Kasumi-1 (cell line): ENCODE data around the gene MARCHF6.
A peak's percentile ranks its signal among the peaks of the same experiment; 100 is the strongest.
"Not testable (repeated sequence)": the region's sequence is repeated elsewhere in the genome, so short reads cannot be mapped to it uniquely, and the experiment has no call there.

Experiments
- DNase-seq, 2 experiments: peaks; one replicate each; lab custom pipeline; 2025; lab: John Stamatoyannopoulos, UW

Gene MARCHF6

DNA sequence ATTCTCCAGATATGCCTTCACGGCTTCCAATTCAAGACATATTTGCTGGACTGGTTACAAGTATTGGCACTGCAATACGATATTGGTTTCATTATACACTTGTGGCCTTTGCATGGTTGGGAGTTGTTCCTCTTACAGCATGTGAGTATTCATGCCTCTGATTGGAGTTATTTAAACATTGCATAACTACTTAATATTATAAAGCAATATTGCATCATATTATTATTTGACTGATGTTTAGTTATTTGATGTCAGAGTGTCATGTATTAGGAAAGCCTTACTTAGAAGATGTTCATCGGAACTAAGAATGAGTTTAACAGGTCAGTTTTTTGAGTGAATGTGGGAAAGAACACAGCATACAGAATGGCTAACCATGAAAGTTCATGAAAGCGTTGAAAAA, 28.3 kb downstream of the MARCHF6 start:
- DNase-seq, result no peak

DNA sequence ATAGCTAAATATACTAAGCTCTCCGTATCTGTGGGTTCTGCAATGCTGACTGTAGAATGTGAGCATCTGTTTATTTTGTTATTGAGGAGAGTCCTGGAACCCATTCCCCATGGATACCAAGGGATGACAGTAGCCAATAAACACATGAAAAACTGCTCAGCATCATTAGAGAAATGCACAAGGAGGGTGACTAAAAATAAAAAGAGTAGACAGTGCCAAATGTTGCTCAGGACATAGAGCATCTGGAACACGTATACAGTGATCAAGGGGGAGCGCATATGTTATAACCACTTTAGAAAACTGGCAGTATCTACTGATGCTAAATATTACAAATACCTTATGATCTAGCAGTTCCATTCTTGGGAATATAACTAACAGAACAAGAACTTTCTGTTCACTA, 31.0 kb downstream of the MARCHF6 start:
- no peak for DNase-seq

DNA sequence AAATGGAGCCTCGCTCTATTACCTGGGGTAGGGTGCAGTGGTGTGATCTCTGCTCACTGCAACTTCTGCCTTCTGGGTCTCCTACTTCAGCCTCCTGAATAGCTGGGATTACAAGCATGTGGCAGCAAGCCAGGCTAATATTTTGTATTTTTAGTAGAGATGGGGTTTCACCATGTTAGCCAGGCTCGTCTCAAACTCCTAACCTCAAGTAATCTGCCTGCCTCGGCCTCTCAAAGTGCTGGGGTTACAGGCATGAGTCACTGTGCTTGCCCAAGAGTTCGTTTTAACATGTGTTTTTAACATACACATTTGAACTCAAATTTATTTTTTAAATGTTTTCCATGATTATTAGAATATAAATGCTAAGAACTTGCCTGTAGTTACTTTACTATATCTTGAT, 34.2 kb downstream of the MARCHF6 start:
- DNase-seq, result peak; percentile 43 to 57

DNA sequence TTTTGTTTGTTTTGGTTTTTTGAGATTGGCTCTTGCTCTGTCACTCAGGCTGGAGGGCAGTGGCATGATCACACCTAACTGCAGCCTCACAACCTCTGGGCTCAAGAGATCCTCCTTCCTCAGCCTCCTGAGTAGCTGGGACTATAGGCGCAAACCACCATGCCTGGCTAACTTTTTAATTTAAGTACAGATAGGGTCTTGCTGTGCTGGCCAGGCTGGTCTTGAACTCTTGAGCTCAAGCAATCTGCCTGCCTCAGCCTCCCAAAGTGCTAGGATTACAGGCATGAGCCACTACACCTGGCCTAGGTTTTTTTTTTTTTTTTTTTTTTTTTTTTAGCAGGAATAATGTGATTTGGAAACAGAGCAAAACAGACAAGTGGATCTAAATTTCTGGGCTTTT, 37.6 kb downstream of the MARCHF6 start:
- no peak for DNase-seq

DNA sequence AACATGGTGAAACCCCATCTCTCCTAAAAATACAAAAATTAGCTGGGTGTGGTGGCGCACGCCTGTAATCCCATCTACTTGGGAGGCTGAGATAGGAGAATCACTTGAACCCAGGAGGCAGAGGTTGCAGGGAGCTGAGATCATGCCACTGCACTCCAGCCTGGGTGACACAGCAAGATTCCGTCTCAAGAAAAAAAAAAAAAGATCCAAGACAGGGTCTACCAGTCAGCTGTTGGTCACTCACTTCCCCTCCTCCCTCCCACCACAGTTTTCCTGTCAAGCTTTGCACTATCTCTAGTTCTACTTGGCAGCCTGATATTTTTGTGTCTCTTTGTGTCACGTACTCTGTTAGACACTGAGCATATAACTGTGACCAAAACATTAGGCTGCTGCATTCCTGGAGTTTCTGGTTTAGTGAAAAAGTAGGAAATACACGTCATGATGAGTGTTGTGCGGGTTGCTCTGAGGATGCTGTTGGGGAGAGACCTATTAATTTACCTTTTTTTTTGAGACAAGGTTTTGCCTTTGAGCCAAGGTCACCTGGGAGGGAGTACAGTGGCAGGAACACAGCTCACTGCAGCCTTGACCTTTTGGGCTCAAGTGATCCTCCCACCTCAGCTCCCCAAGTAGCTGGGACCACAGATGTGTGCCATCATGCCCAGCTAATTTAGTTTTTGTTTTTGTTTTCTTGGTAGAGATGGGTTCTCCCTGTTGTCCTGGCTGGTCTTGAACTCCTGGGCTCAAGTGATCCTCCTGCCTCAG, 39.3 kb downstream of the MARCHF6 start:
- not testable (repeated sequence) for DNase-seq

DNA sequence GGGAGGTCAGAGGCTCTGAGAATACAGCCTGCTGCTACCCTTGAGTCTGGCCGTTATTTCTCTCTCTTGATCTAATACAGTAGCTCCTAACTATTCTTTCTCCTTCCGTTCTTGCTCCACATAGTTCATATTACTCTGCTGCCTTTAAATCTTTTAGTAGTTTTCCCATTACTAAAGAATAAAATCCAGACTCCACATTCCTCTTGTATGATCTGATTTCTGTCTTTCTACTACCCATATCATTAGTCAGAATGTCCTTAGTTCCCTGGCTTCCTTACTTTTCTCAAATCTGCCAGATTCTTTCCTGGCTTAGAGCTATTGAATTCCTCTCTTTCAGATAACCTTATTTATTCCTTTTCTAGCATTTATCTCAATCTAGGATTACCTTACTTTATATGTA, 40.0 kb downstream of the MARCHF6 start:
- DNase-seq, result no peak

DNA sequence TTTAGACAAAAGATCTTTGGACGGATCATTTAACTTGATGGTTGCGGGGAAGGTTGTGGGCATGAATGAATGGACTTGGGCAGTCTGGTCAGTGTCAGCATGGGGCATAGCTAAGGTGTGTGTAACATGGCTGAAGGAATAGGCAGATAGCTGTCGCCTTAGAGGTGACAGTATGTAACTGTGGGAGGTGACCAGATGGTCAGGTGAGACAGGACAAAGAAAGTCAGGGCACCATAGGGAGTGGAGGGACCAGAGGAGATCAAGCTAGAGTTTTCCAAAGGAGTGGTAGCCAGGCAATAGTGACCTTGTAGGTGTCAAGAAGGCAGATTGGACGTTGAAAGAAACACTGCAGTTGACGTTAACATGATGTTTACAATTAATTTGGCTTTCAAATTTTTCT, 43.1 kb downstream of the MARCHF6 start:
- no peak for DNase-seq

DNA sequence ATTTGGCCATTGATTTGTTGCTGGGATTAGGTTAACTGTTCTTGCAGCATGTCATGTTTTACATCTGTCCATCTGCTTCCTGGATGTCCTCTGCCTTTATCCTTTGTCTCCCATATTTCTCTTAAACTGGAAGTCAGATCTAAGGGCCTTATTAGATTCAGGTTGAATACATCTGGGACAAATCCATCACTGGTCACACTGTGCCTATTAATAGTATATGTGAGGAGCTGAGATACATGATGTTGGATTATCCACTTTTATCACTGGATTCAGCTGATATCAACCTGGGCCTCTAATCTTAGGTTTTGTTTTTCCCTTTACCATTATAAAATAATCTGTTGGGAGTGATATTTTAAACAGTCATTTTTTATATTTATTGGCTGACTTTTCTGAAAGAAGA, 46.3 kb downstream of the MARCHF6 start:
- DNase-seq, result no peak

DNA sequence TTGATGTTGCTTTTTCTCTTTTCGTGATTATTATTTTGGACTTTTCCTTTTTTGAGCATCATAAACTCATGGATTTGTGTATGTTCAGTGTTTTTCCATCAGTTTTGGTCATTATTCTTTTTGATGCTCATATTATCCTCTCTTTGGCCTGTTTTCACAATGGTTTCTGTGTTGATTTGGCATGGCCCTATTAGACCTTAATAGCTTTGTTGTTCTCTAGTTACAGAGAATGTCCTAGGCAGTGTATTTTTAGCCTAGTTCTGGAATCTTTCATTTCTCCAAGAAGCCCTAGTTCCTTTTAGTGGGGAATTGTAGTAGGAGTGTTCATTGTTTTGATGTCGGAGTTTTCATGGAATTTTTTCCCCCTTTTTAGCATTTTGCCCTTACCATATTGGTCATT, 46.9 kb downstream of the MARCHF6 start:
- DNase-seq, result no peak

DNA sequence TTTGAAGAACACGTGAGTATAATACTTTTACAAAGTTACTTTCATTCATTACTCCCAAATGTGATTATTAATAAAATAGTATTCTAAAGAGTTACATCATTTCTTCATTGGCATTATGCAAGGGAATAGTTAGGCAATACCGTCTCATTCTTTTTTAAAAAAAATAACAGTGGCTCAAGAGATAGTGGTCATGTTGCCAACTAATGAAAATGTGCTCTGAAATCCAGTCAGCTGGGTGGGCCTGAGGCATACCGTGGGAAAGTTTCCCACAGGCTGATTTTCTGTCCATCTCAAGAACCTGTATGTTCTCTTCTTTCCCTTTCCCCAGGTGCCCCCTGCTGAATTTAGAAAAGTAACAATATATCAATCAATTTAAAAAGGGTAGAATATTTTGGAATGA, 47.3 kb downstream of the MARCHF6 start:
- no peak for DNase-seq

DNA sequence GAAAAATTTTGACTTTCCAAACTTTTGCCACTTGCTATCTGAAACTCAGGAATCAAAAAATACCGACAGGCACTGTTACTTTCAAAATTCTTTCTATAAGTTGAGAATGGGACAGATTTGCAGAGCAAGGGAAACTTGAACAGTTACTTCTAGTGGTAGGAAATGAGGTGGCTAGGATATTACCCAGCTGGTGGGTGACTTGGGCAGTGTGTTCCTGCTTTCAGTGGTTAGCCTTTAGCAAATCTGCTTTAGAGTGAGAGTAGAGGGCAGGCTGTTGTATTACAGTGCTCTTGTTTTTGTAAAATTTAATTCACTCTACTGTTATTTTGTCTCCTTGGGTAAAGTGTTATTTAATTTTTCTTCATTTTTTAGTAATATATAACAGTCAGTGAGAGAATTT, 48.0 kb downstream of the MARCHF6 start:
- peak; percentile 19 to 36 for DNase-seq
